ENCODE data around the gene ADAM12.
"Not testable (repeated sequence)": the region's sequence is repeated elsewhere in the genome, so short reads cannot be mapped to it uniquely, and the experiment has no call there.

DNA sequence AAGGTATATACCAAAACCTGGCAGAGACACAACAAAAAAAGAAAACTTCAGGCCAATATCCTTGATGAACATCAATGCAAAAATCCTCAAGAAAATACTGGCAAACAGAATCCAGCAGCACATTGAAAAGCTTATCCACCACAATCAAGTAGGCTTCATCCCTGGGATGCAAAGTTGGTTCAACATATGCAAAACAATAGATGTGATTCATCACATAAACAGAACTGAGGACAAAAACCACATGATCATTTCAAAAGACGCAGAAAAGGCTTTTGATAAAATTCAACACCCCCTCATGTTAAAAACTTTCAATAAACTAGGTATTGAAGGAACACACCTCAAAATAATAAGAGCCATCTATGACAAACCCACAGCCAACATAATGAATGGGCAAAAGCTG, 141.9 kb downstream of the ADAM12 start:
- TF ChIP-seq CTCF, POLR2A (IDR thresholded peaks at IDR 0.05): not testable (repeated sequence)
